Measurements from ENCODE around the gene COG4. TPM values are rescaled to one million over a fixed set of nuclear protein-coding genes. Genes with fewer than 3 reads are reported as not detected.

Gene COG4
- total RNA-seq, 1 donor from 2014 or later: 39.3 TPM

DNA sequence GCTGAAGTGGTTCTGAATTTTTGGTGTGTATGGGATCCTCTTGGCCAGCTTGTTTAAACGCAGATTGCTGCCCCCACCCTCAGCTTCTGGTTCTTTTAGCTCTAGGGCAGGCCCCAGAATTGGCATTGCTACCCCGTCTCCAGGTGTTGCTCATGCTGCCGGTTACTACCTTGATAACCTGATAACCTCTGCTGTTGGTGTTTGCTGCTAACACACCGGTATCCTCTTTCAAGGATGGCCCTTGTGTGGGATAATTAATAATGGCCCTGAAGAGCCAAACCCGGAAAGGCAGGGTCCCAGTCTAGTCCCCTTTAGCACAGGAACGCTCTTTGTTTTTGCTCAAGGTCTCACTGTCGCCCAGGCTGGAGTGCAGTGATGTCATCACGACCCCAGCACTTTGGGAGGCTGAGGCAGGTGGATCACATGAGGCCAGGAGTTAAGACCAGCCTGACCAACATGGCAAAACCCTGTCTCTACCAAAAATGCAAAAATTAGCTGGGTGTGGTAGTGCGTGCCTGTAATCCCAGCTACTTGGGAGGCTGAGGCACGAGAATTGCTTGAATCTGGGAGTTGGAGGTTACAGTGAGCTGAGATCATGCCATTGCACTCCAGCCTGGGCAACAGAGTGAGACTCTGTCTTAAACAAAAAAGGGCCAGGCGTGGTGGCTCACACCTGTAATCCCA is 83.2 kb downstream of the COG4 start:
- intact Hi-C loops (cut with DNase I): no loop called here
- Histone ChIP-seq H3K9me3 (no peaks in the 10 kb centered on the region), H3K27ac (peak overlapping the region; percentile 61), H3K4me1 (peaks cover 29% of the 10 kb centered on the region), H3K27me3 (no peaks in the 10 kb centered on the region), H3K4me3 (no peak overlapping the region), H3K36me3 (no peaks in the 10 kb centered on the region)
- no peak for DNase-seq (ENCODE audit: extremely low spot score in 2 of 2)
- TF ChIP-seq POLR2AphosphoS5 (IDR thresholded peaks at IDR 0.05; ENCODE audit: insufficient read depth in 1 of 2, low read depth in 1 of 2) (no peak), POLR2A (IDR thresholded peaks at IDR 0.05) (no peak)
- TF ChIP-seq, protein P1, sequence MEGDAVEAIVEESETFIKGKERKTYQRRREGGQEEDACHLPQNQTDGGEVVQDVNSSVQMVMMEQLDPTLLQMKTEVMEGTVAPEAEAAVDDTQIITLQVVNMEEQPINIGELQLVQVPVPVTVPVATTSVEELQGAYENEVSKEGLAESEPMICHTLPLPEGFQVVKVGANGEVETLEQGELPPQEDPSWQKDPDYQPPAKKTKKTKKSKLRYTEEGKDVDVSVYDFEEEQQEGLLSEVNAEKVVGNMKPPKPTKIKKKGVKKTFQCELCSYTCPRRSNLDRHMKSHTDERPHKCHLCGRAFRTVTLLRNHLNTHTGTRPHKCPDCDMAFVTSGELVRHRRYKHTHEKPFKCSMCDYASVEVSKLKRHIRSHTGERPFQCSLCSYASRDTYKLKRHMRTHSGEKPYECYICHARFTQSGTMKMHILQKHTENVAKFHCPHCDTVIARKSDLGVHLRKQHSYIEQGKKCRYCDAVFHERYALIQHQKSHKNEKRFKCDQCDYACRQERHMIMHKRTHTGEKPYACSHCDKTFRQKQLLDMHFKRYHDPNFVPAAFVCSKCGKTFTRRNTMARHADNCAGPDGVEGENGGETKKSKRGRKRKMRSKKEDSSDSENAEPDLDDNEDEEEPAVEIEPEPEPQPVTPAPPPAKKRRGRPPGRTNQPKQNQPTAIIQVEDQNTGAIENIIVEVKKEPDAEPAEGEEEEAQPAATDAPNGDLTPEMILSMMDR (IDR thresholded peaks at IDR 0.05): no peak

- Histone ChIP-seq H3K4me1 (peaks cover 38% of the 10 kb centered on the region), H3K36me3 (no peaks in the 10 kb centered on the region), H3K4me3 (peak within 1 kb of the TSS; percentile 69 to 84), H3K9me3 (no peaks in the 10 kb centered on the region), H3K27ac (peak within 1 kb of the TSS; percentile 73), H3K27me3 (no peaks in the 10 kb centered on the region)
- peak in 1 of 2 donors; percentile 94 for DNase-seq (ENCODE audit: extremely low spot score in 2 of 2)
- TF ChIP-seq POLR2A (IDR thresholded peaks at IDR 0.05) (no peak), POLR2AphosphoS5 (IDR thresholded peaks at IDR 0.05; ENCODE audit: insufficient read depth in 1 of 2, low read depth in 1 of 2) (peak; percentile 65 to 79)
- intact Hi-C loops (cut with DNase I): no loop called here
Measured at GRCh38 chr16:70438969-70439862, 84.1 kb downstream of the COG4 start, which contains the start of gene ST3GAL2. Gene ST3GAL2 (minus strand): TSS chr16:70439100. CDS start chr16:70398530, 40,570 bp downstream.

- H3K27ac ChIP-seq: peak overlapping the region; percentile 73
Measured at GRCh38 chr16:70438585-70438968, 84.8 kb downstream of the COG4 start.

GRCh38 chr16:70437582-70438557 is 85.5 kb downstream of the COG4 start:
- H3K27ac ChIP-seq: peak overlapping the region; percentile 73
- no peaks in the 10 kb centered on the region for H3K9me3 ChIP-seq
- no peak for DNase-seq (ENCODE audit: extremely low spot score in 2 of 2)
- no peaks in the 10 kb centered on the region for H3K27me3 ChIP-seq
- peak in 1 of 2 donors; percentile 15 for TF ChIP-seq POLR2AphosphoS5 (IDR thresholded peaks at IDR 0.05; ENCODE audit: insufficient read depth in 1 of 2, low read depth in 1 of 2)
- TF ChIP-seq, protein P1 (IDR thresholded peaks at IDR 0.05): no peak
- no peak for TF ChIP-seq POLR2A (IDR thresholded peaks at IDR 0.05)
- H3K36me3 ChIP-seq: no peaks in the 10 kb centered on the region
- H3K4me3 ChIP-seq: peak overlapping the region; percentile 69 to 84
- H3K4me1 ChIP-seq: peaks cover 52% of the 10 kb centered on the region
- intact Hi-C loops (cut with DNase I): no loop called here

More at GRCh38 chr16:70438585-70438968, 84.8 kb downstream of the COG4 start:
- Histone ChIP-seq H3K4me1 (peaks cover 45% of the 10 kb centered on the region), H3K4me3 (peak overlapping the region; percentile 69 to 84), H3K36me3 (no peaks in the 10 kb centered on the region), H3K9me3 (no peaks in the 10 kb centered on the region), H3K27me3 (no peaks in the 10 kb centered on the region)
- TF ChIP-seq POLR2A (IDR thresholded peaks at IDR 0.05): no peak
- TF ChIP-seq POLR2AphosphoS5 (IDR thresholded peaks at IDR 0.05; ENCODE audit: insufficient read depth in 1 of 2, low read depth in 1 of 2): no peak
- TF ChIP-seq, protein P1 (IDR thresholded peaks at IDR 0.05): no peak
- DNase-seq (ENCODE audit: extremely low spot score in 2 of 2): no peak
- intact Hi-C loops (cut with DNase I): no loop called here
